HG03520 (cell line): Measurements from ENCODE around the gene NSA2.

ENCODE experiments used
- ATAC-seq: cut with Tn5 transposase; IDR thresholded peaks from one replicate; pipeline ENCODE4 v1.9.1; 2021; ENCODE audit warnings: mild to moderate bottlenecking, moderate library complexity; ENCODE audit not compliant: unreplicated experiment

The NSA2 gene

DNA sequence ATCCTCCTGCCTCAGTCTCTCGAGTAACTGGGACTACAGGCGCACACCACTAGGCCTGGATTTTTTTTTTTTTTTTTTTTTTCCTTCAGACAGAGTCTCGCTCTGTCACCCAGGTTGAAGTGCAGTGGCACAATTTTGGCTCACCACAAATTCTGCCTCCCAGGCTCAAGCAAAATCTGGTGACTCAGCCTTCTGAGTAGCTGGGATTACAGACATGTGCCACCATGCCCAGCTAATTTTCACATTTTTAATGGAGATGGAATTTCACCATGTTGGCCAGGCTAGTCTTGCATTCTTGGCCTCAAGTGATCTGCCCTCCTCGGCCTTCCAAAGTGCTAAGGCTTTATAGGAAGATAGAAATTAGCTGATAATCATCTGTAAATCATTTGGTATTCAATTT is 43.9 kb downstream of the NSA2 start:
- ATAC-seq: no peak

DNA sequence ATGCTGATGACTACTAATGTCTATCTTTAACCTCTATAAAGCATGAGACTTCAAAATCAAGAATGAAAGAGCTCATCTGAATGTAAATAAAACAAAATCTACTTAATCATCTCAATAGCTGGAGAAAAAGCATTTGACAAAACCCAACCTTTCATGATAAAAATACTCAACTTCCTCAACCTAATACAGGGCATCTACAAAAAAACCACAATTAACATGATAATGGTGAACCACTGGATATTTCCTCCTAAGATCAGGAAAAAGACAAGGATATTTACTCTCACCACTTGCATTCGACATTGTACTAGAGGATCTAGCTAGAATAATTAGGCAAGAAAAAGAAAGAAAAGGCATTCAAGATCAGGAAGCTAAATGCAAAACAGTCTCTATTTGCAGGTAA is 49.8 kb downstream of the NSA2 start:
- no peak for ATAC-seq

GRCh38 chr5:74822288-74822687 is 55.2 kb downstream of the NSA2 start:
- ATAC-seq: no peak

DNA sequence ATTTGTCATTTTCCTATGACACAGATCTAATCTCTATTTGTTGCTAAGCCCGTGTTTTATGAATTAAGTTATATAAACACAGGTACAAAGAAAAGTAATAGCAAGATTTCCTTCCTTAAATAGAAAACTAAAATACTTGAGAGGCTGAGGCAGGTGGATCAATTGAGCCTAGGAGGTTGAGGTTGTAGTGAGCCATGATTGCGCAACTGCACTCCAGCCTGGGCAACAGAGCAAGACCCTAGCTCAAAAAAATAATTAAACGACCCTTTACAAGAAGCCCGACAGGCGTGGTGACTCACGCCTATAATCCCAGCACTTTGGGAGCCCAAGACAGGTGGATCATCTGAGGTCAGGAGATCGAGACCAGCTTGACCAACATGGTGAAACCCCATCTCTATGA is 62.4 kb downstream of the NSA2 start:
- ATAC-seq: no peak
